NB4 (cell line): ENCODE measurements around the gene DFFB.

ENCODE experiments used
- DNase-seq: peaks from one replicate; pipeline ENCODE4 v3.0.0; 2010; ENCODE audit warnings: low read depth
- H3K4me3 ChIP-seq: one replicate; pipeline ENCODE4 v1.5.1; 2011; ENCODE audit warnings: mild to moderate bottlenecking, low read depth, low read length, moderate library complexity
- CTCF ChIP-seq: IDR thresholded peaks from one replicate; pipeline ENCODE4 v1.5.1; 2012; ENCODE audit warnings: low read depth, low read length
- MAX ChIP-seq: IDR thresholded peaks from 2 replicates; pipeline ENCODE4 v1.6.1; 2011; ENCODE audit warnings: low read depth, low read length
- MYC ChIP-seq: IDR thresholded peaks from 2 replicates; pipeline ENCODE4 v1.6.1; 2011; ENCODE audit warnings: low read depth, low read length
- POLR2A ChIP-seq: IDR thresholded peaks from 2 replicates; pipeline ENCODE4 v1.6.1; 2011; ENCODE audit warnings: mild to moderate bottlenecking; ENCODE audit not compliant: insufficient read length; ENCODE audit errors: extremely low read depth

DFFB gene

GRCh38 chr1:3898475-3898735 lies 41.1 kb downstream of the DFFB start:
- peak overlapping the region; percentile 86 for H3K4me3 ChIP-seq
- DNase-seq: no peak
- no peak for TF ChIP-seq MAX
- no peak for TF ChIP-seq POLR2A
- TF ChIP-seq CTCF: no peak
- TF ChIP-seq MYC: no peak

DNA sequence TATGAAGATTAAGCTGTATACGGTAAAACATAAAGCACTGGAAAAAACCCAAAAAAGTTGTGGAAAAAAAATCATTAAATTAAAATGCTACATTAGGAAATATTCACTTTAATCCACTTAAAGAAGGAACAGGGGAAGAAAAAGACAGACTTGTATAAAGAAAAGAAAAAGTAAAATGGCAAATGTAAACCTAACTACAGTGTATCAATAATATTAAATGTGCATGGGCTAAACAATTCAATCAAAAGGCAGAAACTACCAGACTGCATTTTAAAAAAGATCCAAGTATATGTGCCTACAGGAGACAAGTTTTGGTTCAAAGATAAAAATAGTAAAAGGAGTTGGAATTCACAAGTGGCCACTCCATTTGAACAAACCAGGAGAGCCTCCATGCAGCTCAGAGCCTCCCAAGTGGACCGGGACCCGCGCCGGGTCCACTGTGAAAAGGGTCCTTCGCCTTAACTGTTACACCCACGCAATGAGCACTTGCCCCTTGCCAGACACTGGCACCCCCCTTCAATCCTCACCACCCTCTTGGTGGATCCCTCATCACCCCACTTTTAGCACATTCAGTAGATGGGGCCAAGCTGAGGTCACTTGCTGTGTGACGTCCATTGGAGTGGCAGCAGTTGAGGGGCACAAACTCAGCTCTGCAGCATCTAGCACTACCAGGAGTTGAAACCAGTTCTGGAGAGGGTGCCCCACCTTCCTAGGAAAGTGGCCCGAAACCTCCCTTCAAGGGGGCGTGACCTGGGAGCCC lies 41.9 kb downstream of the DFFB start:
- TF ChIP-seq MYC (no peak), MAX (no peak), CTCF (no peak), POLR2A (no peak)
- H3K4me3 ChIP-seq: peak overlapping the region; percentile 86
- DNase-seq: peak; percentile 52

DNA sequence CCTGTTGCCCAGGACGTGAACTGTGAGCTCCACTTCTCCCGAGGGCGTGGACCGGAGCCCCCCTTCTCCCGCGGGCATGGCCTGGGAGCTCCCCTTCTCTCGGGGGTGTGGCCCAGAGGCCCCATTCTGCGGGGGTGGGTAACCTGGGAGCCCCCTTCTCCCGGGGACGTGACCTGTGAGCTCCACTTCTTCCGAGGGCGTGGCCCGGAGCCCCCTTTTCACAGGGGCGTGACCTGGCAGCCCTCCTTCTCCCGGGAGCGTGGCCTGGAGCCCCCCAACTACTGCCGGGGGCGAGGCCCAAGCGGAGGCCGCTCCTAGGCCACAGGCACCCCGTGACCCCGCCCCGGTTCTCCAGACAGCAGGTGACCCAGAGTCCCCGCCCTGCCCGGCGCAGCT lies 42.5 kb downstream of the DFFB start:
- peak overlapping the region; percentile 86 for H3K4me3 ChIP-seq
- no peak for DNase-seq
- no peak for TF ChIP-seq POLR2A
- TF ChIP-seq MYC: no peak
- TF ChIP-seq MAX: no peak
- no peak for TF ChIP-seq CTCF

DNA sequence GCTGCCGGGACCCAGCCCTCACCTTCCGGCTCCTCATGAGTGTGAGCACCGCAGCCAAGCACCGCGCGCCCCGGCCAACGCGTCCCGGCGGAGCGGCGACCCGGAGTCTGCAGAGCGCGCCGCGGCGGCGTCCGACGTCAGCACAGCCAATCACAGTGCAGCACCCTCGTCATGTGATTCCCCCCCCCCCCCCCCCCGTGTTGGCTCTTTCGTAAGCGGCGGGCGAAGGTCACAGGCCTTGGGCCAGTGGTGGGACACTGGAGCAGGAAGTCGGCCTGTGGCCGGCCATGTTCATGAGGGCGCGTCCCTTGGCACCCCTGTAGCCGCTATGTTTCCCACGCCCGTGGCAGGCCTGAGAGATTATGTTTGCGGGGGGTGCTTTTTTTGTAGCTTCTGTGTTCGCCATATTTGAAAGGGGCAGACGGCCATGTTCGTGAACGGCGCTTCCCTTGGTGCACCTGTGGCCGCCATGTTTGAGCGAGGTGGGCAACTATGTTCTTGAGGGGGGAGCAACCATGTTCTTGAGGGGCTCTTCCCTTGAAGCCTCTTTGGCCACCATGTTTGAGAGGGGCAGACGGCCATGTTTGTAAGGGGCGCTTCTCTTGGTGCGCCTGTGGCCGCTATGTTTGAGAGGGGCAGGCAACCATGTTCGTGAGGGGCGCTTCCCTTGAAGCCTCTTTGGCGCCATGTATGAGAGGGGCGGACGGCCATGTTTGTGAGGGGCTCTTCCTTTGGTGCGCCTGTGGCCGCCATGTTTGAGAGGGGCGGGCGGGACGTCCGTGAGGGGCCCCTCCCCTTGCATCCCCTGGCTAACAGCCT lies 43.1 kb downstream of the DFFB start, which contains the start of gene C1orf174:
Gene C1orf174 (minus strand): TSS at position 123 of the 819 bp plus-strand sequence. CDS start 86 bp downstream, at position 37.
- peak within 1 kb of the TSS; percentile 86 for H3K4me3 ChIP-seq
- peak; percentile 97 for DNase-seq
- TF ChIP-seq MAX (no peak; the same call in 1 of the 2 replicates), MYC (peak; percentile 60), POLR2A (peak; percentile 68)

- peak; percentile 96 for DNase-seq
- H3K4me3 ChIP-seq: peak overlapping the region; percentile 72
- TF ChIP-seq MAX (peak; percentile 89), POLR2A (peak; percentile 51), MYC (peak; percentile 81), CTCF (no peak)
Measured at GRCh38 chr1:3900969-3901529, 43.8 kb downstream of the DFFB start.
